Neural crest cell (in vitro differentiated cells): ENCODE data around the gene LRR1. TPM values are rescaled to one million over a fixed set of nuclear protein-coding genes. Genes with fewer than 3 reads are reported as not detected.

Source experiments
- DNase-seq: peaks from one replicate; pipeline ENCODE4 v3.0.0; 2021; ENCODE audit warnings: low read depth, mixed read lengths, low spot score
- H3K27ac Mint-ChIP-seq: one replicate; pipeline ENCODE4 v1.8.0; 2021; ENCODE audit warnings: mild to moderate bottlenecking, mixed read lengths; ENCODE audit not compliant: unreplicated experiment
- H3K27me3 Mint-ChIP-seq: 2 replicates; pipeline ENCODE4 v1.8.0; 2021; ENCODE audit warnings: low read depth, mild to moderate bottlenecking, mixed read lengths
- H3K36me3 Mint-ChIP-seq: 2 replicates; pipeline ENCODE4 v1.8.0; 2021; ENCODE audit warnings: low read depth, mild to moderate bottlenecking, mixed read lengths
- H3K4me1 Mint-ChIP-seq: 2 replicates; pipeline ENCODE4 v1.8.0; 2021; ENCODE audit warnings: mixed read lengths
- H3K4me3 Mint-ChIP-seq: one replicate; pipeline ENCODE4 v1.8.0; 2021; ENCODE audit warnings: mild to moderate bottlenecking, mixed read lengths
- H3K9me3 Mint-ChIP-seq: 2 replicates; pipeline ENCODE4 v1.8.0; 2021; ENCODE audit warnings: mixed read lengths
- total RNA-seq: library from RNA; stranded (reverse); gene quantifications from 2 replicates; pipeline ENCODE4 v1.2.1, GENCODE V29; 2021
- TF ChIP-seq, protein P1 (sequence below): fragments of 200-600 bp; sonication (generic); conservative IDR thresholded peaks from 2 replicates; pipeline ENCODE4 v1.5.0; 2021; ENCODE audit warnings: antibody characterized with exemption, mild to moderate bottlenecking

Gene LRR1
- total RNA-seq, 1 donor from 2014 or later, result 42.9 TPM

DNA sequence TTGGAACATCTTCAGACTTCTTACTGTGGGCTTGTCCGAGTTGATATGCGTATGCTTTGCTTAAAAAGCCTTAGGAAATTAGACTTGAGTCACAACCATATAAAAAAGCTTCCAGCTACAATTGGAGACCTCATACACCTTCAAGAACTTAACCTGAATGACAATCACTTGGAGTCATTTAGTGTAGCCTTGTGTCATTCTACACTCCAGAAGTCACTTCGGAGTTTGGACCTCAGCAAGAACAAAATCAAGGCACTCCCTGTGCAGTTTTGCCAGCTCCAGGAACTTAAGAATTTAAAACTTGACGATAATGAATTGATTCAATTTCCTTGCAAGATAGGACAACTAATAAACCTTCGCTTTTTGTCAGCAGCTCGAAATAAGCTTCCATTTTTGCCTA is 8.8 kb downstream of the LRR1 start:
- TF ChIP-seq, protein P1, sequence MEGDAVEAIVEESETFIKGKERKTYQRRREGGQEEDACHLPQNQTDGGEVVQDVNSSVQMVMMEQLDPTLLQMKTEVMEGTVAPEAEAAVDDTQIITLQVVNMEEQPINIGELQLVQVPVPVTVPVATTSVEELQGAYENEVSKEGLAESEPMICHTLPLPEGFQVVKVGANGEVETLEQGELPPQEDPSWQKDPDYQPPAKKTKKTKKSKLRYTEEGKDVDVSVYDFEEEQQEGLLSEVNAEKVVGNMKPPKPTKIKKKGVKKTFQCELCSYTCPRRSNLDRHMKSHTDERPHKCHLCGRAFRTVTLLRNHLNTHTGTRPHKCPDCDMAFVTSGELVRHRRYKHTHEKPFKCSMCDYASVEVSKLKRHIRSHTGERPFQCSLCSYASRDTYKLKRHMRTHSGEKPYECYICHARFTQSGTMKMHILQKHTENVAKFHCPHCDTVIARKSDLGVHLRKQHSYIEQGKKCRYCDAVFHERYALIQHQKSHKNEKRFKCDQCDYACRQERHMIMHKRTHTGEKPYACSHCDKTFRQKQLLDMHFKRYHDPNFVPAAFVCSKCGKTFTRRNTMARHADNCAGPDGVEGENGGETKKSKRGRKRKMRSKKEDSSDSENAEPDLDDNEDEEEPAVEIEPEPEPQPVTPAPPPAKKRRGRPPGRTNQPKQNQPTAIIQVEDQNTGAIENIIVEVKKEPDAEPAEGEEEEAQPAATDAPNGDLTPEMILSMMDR, result no peak
- Mint-ChIP-seq H3K4me1 (no peaks in the 10 kb centered on the region), H3K4me3 (no peak overlapping the region), H3K27me3 (no peaks in the 10 kb centered on the region), H3K9me3 (no peaks in the 10 kb centered on the region), H3K27ac (no peak overlapping the region), H3K36me3 (peaks cover 8% of the 10 kb centered on the region)
- no peak for DNase-seq

- H3K27ac Mint-ChIP-seq, result no peak overlapping the region
These were observed 13.5 kb downstream of the LRR1 start for GRCh38 chr14:49612251-49612650.

DNA sequence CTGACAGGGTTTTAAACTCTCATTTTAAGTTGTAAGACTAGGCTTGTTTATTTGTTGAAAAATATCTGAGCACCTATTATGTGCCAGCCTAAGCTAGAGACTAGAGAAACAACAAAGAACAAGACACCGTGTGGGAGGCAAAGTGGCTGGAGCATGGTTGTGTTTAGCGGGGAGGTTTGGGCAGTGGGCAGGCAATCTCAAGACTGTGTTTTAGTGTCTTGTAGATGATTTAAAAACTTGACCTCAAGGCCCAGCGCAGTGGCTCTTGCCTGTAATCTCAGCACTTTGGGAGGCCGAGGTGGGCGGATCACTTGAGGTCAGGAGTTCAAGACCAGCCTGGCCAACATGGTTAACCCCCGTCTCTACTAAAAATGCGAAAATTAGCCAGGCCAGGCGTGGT is 13.9 kb downstream of the LRR1 start:
- Mint-ChIP-seq H3K4me1 (no peaks in the 10 kb centered on the region), H3K27ac (no peak overlapping the region), H3K36me3 (peaks cover 4% of the 10 kb centered on the region), H3K9me3 (no peaks in the 10 kb centered on the region), H3K27me3 (no peaks in the 10 kb centered on the region), H3K4me3 (no peak overlapping the region)
- no peak for DNase-seq
- TF ChIP-seq, protein P1, result no peak

More at GRCh38 chr14:49612251-49612650, 13.5 kb downstream of the LRR1 start:
- no peak for DNase-seq
- TF ChIP-seq, protein P1, result no peak
- H3K36me3 Mint-ChIP-seq, result peaks cover 4% of the 10 kb centered on the region
- H3K4me1 Mint-ChIP-seq, result no peaks in the 10 kb centered on the region
- H3K4me3 Mint-ChIP-seq, result no peak overlapping the region
- H3K9me3 Mint-ChIP-seq, result no peaks in the 10 kb centered on the region
- no peaks in the 10 kb centered on the region for H3K27me3 Mint-ChIP-seq

- Mint-ChIP-seq H3K27me3 (no peaks in the 10 kb centered on the region), H3K4me1 (peaks cover 12% of the 10 kb centered on the region), H3K27ac (no peak overlapping the region), H3K4me3 (peak overlapping the region; percentile 7), H3K36me3 (peaks cover 7% of the 10 kb centered on the region), H3K9me3 (no peaks in the 10 kb centered on the region)
- no peak for DNase-seq
- TF ChIP-seq, protein P1, result no peak
These were observed 15.5 kb downstream of the LRR1 start for GRCh38 chr14:49614196-49614595.

DNA sequence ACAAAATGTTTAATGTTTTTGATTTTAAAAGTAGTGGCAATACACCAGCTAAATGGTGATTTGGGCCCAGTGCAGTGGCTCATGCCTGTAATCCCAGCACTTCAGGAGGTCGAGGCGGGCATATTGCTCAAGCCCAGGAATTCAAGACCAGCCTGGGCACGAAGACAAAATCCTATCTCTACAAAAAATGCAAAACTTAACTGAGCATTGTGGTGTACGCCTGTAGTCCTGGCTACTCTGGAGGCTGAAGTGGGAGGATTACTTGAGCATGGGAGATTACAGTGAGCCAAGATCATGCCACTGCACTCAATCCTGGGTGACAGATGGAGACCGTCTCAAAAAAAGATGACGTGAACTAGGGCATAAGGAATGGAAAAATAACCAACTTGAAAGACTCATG is 17.0 kb downstream of the LRR1 start:
- H3K27me3 Mint-ChIP-seq, result no peaks in the 10 kb centered on the region
- TF ChIP-seq, protein P1, result no peak
- no peaks in the 10 kb centered on the region for H3K9me3 Mint-ChIP-seq
- H3K4me3 Mint-ChIP-seq, result peak overlapping the region; percentile 64
- peaks cover 13% of the 10 kb centered on the region for H3K36me3 Mint-ChIP-seq
- H3K27ac Mint-ChIP-seq, result no peak overlapping the region
- no peak for DNase-seq
- peaks cover 18% of the 10 kb centered on the region for H3K4me1 Mint-ChIP-seq
